Measurements from ENCODE around the gene FAM163B. TPM values are rescaled to one million over a fixed set of nuclear protein-coding genes. Genes with fewer than 3 reads are reported as not detected.

Gene FAM163B
- total and polyA plus RNA-seq, 2 donors from 2014 or later = 0.54 TPM; not detected in 1

GRCh38 chr9:133573791-133574515 is 35.2 kb downstream of the FAM163B start:
- no peak overlapping the region for H3K9ac ChIP-seq (ENCODE audit: low read length in 3 of 3)
- no peak for TF ChIP-seq CTCF (IDR thresholded peaks at IDR 0.05; ENCODE audit: borderline replicate concordance, extremely low read depth, insufficient read depth)
- H3K27me3 ChIP-seq (ENCODE audit: control insufficient read depth, insufficient read depth, low read length) = no peaks in the 10 kb centered on the region
- H3K4me3 ChIP-seq (ENCODE audit: low read length in 3 of 3) = no peak overlapping the region
- intact Hi-C loops (cut with DNase I) = no loop called here
- no peak overlapping the region for H3K27ac ChIP-seq (ENCODE audit: low read depth in 2 of 2, low read length in 2 of 2)
- H3K9me3 ChIP-seq (ENCODE audit: control insufficient read depth in 2 of 3, insufficient read depth in 1 of 3, low read length in 3 of 3) = no peaks in the 10 kb centered on the region
- FAIRE-seq = no peak
- H3K36me3 ChIP-seq (ENCODE audit: control insufficient read depth in 2 of 3, insufficient read depth in 3 of 3, low read length in 3 of 3) = no peaks in the 10 kb centered on the region
- DNase-seq = peak in 1 of 5 donors; percentile 47
- peaks cover 0 to 2% (median 0%) of the 10 kb centered on the region in 3 donors for H3K4me1 ChIP-seq (ENCODE audit: control insufficient read depth in 2 of 3, insufficient read depth in 2 of 3, low read depth in 1 of 3, low read length in 3 of 3)

DNA sequence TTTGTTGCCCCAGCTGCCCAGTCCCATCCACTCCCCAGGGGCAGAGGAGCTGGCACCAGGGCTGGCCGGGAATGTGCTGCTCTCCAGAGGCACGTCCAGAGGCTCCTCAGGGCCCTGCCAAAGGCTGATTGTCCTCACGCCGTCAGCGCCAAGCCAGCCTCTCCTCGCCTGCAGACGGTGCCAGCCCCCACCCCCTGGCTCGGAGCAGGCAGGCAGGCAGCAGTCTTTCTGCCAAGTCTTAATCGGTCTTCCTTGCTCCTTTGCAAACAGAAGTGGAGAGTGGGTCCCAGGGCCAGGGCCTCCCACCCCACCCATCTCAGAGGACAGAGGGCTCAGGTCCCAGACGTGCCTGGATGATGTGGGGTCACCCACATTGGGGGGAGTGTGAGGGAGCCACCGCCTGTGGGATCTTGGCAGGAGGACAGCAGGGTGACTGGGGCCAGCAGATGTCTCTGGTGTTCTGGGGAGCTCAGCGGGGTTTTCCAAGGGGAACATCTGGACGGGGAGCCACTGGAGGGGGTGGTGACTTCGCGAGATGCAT is 36.3 kb downstream of the FAM163B start:
- no peaks in the 10 kb centered on the region for H3K36me3 ChIP-seq (ENCODE audit: control insufficient read depth in 2 of 3, insufficient read depth in 3 of 3, low read length in 3 of 3)
- no peak overlapping the region for H3K4me3 ChIP-seq (ENCODE audit: low read length in 3 of 3)
- TF ChIP-seq CTCF (IDR thresholded peaks at IDR 0.05; ENCODE audit: borderline replicate concordance, extremely low read depth, insufficient read depth) = no peak
- intact Hi-C loops (cut with DNase I) = no loop called here
- no peaks in the 10 kb centered on the region for H3K27me3 ChIP-seq (ENCODE audit: control insufficient read depth, insufficient read depth, low read length)
- no peak overlapping the region for H3K27ac ChIP-seq (ENCODE audit: low read depth in 2 of 2, low read length in 2 of 2)
- DNase-seq (no peak), FAIRE-seq (no peak)
- no peaks in the 10 kb centered on the region for H3K9me3 ChIP-seq (ENCODE audit: control insufficient read depth in 2 of 3, insufficient read depth in 1 of 3, low read length in 3 of 3)
- no peak overlapping the region for H3K9ac ChIP-seq (ENCODE audit: low read length in 3 of 3)
- peaks cover 0 to 2% (median 0%) of the 10 kb centered on the region in 3 donors for H3K4me1 ChIP-seq (ENCODE audit: control insufficient read depth in 2 of 3, insufficient read depth in 2 of 3, low read depth in 1 of 3, low read length in 3 of 3)

DNA sequence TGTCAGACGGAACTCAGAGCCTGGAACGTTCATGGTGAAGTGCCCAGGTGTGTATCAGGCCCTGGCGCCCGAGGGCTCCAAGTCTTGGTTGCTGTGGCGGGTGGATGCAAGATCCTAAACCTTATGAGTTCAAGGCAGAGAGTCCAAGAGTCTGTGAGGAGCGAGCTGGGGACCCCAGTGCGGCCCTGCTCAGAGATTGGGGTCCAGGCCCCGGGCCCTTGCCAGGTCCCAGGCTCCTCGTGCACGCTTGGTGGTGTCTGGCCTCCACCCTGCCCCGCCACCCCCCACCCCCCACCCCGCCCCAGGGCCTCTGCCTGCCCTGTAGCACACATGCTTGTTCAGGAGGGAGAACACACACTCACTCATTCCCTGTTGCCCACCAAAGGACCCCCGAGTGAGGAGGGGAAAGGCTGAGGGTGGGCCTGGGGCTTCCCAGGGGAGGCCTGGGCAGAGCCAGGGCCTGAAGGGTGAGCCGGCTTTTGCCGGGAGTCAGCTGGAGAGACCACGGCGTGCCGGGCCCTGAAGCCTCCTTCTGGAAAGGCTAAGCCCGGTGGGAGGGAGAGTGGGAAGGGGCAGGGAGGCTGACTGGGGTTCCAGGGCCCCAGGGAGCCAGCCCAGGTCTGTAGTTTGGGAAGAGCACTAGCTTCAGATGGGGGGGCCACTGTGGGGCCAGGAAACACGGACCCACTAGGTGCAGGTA is 37.1 kb downstream of the FAM163B start:
- Histone ChIP-seq H3K9ac (ENCODE audit: low read length in 3 of 3) (no peak overlapping the region), H3K36me3 (ENCODE audit: control insufficient read depth in 2 of 3, insufficient read depth in 3 of 3, low read length in 3 of 3) (no peaks in the 10 kb centered on the region), H3K27ac (ENCODE audit: low read depth in 2 of 2, low read length in 2 of 2) (no peak overlapping the region), H3K4me1 (ENCODE audit: control insufficient read depth in 2 of 3, insufficient read depth in 2 of 3, low read depth in 1 of 3, low read length in 3 of 3) (peaks cover 0 to 2% (median 0%) of the 10 kb centered on the region in 3 donors), H3K27me3 (ENCODE audit: control insufficient read depth, insufficient read depth, low read length) (no peaks in the 10 kb centered on the region), H3K4me3 (ENCODE audit: low read length in 3 of 3) (no peak overlapping the region), H3K9me3 (ENCODE audit: control insufficient read depth in 2 of 3, insufficient read depth in 1 of 3, low read length in 3 of 3) (no peaks in the 10 kb centered on the region)
- no peak for TF ChIP-seq CTCF (IDR thresholded peaks at IDR 0.05; ENCODE audit: borderline replicate concordance, extremely low read depth, insufficient read depth)
- intact Hi-C loops (cut with DNase I) = no loop called here
- no peak for FAIRE-seq
- no peak for DNase-seq

All from kidney (tissue), 14 donors.